Measurements from ENCODE around the gene TAF15. TPM values are rescaled to one million over a fixed set of nuclear protein-coding genes. Genes with fewer than 3 reads are reported as not detected.

The TAF15 gene
- total RNA-seq, 1 donor from 2014 or later, result 243 TPM

DNA sequence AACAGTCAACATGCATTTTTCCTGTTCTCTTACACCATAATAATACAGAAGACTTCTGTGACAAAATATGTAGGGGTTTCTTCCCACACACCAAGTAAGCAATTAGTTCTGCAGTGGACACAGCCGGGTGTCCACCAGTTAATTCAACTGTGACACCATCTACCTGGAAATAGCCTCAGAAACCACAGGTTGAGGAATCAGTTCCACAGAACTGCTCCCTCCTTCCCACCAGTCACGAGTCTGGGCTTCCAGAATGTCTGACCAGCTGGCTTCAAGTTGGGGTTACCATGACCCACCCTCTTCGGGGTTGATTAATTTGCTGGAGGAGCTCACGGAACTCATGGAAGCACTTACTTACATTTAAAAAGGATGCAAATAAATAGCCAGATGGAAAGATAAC, 84.5 kb downstream of the TAF15 start:
- TF ChIP-seq, protein P1, sequence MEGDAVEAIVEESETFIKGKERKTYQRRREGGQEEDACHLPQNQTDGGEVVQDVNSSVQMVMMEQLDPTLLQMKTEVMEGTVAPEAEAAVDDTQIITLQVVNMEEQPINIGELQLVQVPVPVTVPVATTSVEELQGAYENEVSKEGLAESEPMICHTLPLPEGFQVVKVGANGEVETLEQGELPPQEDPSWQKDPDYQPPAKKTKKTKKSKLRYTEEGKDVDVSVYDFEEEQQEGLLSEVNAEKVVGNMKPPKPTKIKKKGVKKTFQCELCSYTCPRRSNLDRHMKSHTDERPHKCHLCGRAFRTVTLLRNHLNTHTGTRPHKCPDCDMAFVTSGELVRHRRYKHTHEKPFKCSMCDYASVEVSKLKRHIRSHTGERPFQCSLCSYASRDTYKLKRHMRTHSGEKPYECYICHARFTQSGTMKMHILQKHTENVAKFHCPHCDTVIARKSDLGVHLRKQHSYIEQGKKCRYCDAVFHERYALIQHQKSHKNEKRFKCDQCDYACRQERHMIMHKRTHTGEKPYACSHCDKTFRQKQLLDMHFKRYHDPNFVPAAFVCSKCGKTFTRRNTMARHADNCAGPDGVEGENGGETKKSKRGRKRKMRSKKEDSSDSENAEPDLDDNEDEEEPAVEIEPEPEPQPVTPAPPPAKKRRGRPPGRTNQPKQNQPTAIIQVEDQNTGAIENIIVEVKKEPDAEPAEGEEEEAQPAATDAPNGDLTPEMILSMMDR (IDR thresholded peaks at IDR 0.05), result no peak
- Mint-ChIP-seq H3K27me3 (peaks cover 3% of the 10 kb centered on the region), H3K36me3 (ENCODE audit: low read depth) (no peaks in the 10 kb centered on the region), H3K4me3 (no peak overlapping the region), H3K9me3 (no peaks in the 10 kb centered on the region), H3K27ac (no peak overlapping the region), H3K4me1 (peaks cover 5% of the 10 kb centered on the region)
- ATAC-seq (ENCODE audit: low read depth) (no peak), DNase-seq (no peak)
- POLR2A ChIA-PET, result no interaction called here
- CTCF ChIA-PET, result no interaction called here
- intact Hi-C loops (cut with micrococcal nuclease), result no loop called here

DNA sequence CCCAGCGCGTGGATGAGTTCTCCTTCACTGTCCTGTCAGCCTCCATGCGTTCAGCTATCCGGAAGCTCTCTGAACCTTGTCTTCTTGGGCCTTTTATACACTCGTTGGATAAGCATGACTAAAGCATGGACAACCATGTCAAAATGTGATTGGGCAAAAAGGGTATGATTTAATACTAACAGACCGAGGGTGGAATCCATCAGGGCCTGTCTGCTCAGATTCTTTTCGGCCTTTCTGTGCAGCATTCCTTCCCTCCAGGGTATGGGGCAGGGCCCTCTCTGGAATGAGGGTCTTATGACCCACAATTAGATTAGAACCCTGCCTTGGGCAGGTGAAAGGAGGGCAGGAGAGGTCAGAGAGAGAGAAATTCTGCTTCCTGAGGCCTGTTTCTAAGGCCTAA, 84.9 kb downstream of the TAF15 start:
- TF ChIP-seq, protein P1 (IDR thresholded peaks at IDR 0.05), result no peak
- H3K27me3 Mint-ChIP-seq, result peaks cover 3% of the 10 kb centered on the region
- no peak overlapping the region for H3K27ac Mint-ChIP-seq
- ChIA-PET POLR2A (no interaction called here), CTCF (no interaction called here)
- intact Hi-C loops (cut with micrococcal nuclease), result no loop called here
- no peak for ATAC-seq (ENCODE audit: low read depth)
- DNase-seq, result no peak
- no peaks in the 10 kb centered on the region for H3K36me3 Mint-ChIP-seq (ENCODE audit: low read depth)
- H3K9me3 Mint-ChIP-seq, result no peaks in the 10 kb centered on the region
- no peak overlapping the region for H3K4me3 Mint-ChIP-seq
- H3K4me1 Mint-ChIP-seq, result peaks cover 5% of the 10 kb centered on the region

DNA sequence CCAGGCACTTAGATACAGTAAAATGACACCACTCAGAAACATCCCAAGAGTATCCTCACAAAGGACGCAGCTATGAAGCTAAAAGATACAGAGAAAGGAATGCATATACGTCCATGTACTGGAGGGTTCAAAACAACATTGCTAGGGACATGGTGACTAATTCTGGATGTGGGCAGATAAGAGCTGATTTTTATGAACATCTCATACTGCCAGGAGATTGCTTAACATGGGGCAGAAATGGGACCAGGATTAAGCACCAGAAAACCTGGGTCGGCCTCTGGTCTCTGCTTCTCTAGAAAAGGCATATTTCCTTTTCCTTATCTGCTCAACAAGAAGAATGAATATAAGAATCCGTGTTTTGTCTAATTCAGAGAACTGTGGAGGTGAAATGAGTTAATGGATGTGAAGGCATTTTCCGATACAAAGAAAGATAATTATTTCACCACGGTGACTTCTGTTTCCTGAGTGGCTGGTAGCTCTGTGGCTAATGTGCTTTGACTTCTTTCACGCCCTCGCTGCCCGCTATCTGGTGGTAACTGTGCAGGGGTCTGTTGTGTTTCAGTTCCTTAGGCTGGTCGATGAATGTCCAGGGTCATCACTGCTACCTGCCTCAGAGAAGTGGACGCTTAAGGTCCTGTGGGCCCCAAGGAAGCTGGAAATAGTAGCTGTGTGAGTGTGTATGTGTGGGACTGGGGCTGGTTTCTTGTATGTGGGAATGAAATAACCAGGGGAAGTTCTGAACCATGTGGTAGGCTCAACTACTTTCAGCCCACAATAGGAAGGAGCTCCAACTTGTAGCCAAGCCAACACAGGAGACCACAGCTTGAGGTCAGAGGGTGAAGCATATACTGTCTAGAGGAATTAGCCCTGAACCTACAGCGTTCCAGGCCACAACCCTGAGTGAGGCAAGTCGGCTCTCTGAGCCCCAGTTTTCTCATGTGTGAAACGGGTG, 86.6 kb downstream of the TAF15 start:
- TF ChIP-seq, protein P1 (IDR thresholded peaks at IDR 0.05), result no peak
- H3K4me1 Mint-ChIP-seq, result peaks cover 4% of the 10 kb centered on the region
- ChIA-PET POLR2A (no interaction called here), CTCF (no interaction called here)
- intact Hi-C loops (cut with micrococcal nuclease), result no loop called here
- no peak overlapping the region for H3K4me3 Mint-ChIP-seq
- H3K27me3 Mint-ChIP-seq, result peaks cover 3% of the 10 kb centered on the region
- DNase-seq, result no peak
- no peaks in the 10 kb centered on the region for H3K9me3 Mint-ChIP-seq
- H3K36me3 Mint-ChIP-seq (ENCODE audit: low read depth), result no peaks in the 10 kb centered on the region
- no peak overlapping the region for H3K27ac Mint-ChIP-seq
- ATAC-seq (ENCODE audit: low read depth), result no peak

Other genes with a start within 250 kb of the TAF15 start
- not detected in 2 replicates for gene SLFN14, start 248.7 kb upstream of the TAF15 start, total RNA-seq
- gene PEX12, start 230.9 kb upstream of the TAF15 start, total RNA-seq, result 4.1 and 4.8 TPM in 2 replicates
- gene AP2B1, start 222.2 kb upstream of the TAF15 start, total RNA-seq, result 129 and 152 TPM in 2 replicates
- 0.31 and 0.32 TPM in 2 replicates for gene RASL10B, start 77.8 kb upstream of the TAF15 start, total RNA-seq
- gene GAS2L2, start 56.2 kb upstream of the TAF15 start, total RNA-seq, result not detected in 2 replicates
- not detected in 2 replicates for gene C17orf50, start 48.6 kb upstream of the TAF15 start, total RNA-seq
- gene MMP28, start 13.8 kb upstream of the TAF15 start, total RNA-seq, result 0.59 TPM in 1 of 2 replicates, not detected in the other
- not detected in 2 replicates for gene HEATR9, start 59.4 kb downstream of the TAF15 start, total RNA-seq
- 3.3 and 3.4 TPM in 2 replicates for gene CCL5, start 70.9 kb downstream of the TAF15 start, total RNA-seq
- gene RDM1, start 121.3 kb downstream of the TAF15 start, total RNA-seq, result not detected in 2 replicates
- gene LYZL6, start 134.2 kb downstream of the TAF15 start, total RNA-seq, result not detected in 2 replicates
- gene CCL16, start 172.0 kb downstream of the TAF15 start, total RNA-seq, result not detected in 2 replicates
- not detected in 2 replicates for gene CCL14, start 177.2 kb downstream of the TAF15 start, total RNA-seq
- not detected in 2 replicates for gene CCL15, start 192.1 kb downstream of the TAF15 start, total RNA-seq
- not detected in 2 replicates for gene CCL23, start 208.5 kb downstream of the TAF15 start, total RNA-seq